ENCODE data around the gene KRT6A.

- TF ChIP-seq CTCF (IDR thresholded peaks at IDR 0.05) (no peak), POLR2A (IDR thresholded peaks at IDR 0.05) (no peak)
These were observed 3.6 kb upstream of the KRT6A start for GRCh38 chr12:52496590-52497071.
